22Rv1 (cell line): ENCODE data around the gene GID4.

Experiments used
- ZFX ChIP-seq: fragments of 450-650 bp; IDR thresholded peaks from 2 replicates; pipeline ENCODE4 v1.6.1; 2017; ENCODE audit warnings: antibody characterized with exemption, borderline replicate concordance
- TF ChIP-seq, protein P1 (sequence below): fragments of 450-650 bp; IDR thresholded peaks from 2 replicates; pipeline ENCODE4 v1.5.1; 2017; ENCODE audit warnings: mild to moderate bottlenecking

DNA sequence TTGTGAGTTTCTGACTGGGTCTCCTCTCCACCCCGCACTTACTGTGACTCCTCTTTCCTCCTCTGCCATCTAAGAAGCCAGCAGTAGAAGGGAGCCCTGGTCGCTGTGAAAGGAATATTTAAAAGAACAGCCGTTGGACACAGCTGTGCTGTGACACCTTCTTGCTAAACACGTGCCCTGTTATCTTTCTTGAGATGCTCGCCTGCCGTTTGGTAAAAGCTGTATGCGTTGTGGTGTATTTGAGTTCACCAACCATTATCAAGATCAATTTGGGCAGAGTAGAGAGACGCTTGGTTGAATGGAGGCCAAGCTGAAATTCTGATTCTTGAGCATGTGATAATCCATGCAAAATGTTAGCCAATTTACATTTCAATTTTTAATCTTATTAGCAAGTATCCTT, 3.8 kb downstream of the GID4 start:
- TF ChIP-seq, protein P1, sequence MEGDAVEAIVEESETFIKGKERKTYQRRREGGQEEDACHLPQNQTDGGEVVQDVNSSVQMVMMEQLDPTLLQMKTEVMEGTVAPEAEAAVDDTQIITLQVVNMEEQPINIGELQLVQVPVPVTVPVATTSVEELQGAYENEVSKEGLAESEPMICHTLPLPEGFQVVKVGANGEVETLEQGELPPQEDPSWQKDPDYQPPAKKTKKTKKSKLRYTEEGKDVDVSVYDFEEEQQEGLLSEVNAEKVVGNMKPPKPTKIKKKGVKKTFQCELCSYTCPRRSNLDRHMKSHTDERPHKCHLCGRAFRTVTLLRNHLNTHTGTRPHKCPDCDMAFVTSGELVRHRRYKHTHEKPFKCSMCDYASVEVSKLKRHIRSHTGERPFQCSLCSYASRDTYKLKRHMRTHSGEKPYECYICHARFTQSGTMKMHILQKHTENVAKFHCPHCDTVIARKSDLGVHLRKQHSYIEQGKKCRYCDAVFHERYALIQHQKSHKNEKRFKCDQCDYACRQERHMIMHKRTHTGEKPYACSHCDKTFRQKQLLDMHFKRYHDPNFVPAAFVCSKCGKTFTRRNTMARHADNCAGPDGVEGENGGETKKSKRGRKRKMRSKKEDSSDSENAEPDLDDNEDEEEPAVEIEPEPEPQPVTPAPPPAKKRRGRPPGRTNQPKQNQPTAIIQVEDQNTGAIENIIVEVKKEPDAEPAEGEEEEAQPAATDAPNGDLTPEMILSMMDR, result no peak
- no peak for TF ChIP-seq ZFX
